Measurements from ENCODE around the gene GPR107.

GPR107 gene

DNA sequence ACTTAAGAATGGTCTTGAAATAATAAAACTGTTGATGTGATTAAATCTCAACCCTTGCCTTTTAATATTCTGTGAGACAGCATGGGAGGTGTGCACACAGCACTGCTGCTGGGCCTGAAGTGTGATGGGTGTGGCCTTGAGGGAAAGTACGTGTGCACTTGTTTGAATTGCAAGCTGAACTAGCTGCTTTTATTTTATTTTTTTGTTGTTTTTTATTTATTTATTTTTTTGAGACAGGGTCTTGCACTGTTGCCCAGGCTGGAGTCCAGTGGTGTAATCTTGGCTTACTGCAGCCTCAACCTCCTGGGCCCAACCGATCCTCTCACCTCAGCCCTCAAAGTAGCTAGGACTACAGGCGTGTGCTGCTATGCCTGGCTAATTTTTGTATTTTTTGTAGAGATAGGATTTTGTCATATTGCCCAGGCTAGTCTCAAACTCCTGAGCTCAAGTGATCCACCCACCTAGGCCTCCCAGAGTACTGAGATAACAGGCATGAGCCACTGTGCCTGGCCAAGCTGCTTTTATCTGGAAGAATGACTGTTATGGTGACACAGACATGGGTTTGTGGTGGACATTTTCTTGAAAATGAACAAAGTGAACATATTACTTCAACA is 58.9 kb downstream of the GPR107 start:
- DNase-seq = no peak

GRCh38 chr9:130114741-130115140 is 61.0 kb downstream of the GPR107 start:
- no peak for DNase-seq

DNA sequence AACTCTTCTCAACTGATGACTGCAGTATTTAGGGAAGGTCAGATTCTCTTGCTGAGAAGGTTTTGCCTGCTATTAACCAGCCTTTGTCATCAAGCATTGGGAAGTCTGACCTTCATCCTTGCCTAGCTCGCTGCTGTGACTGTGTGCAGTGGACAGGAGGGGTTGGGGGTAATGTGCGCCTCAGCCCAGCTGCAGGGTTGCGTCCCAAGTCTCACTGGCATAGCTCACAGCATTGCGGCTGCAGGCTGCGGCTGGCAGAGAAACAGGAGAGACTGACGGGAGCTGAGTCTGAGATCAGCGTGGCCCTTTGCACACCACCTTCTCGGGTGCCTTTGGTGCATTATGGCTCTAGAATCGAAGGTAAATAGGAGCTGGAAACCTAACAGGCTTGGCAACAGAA is 62.6 kb downstream of the GPR107 start:
- no peak for DNase-seq

DNA sequence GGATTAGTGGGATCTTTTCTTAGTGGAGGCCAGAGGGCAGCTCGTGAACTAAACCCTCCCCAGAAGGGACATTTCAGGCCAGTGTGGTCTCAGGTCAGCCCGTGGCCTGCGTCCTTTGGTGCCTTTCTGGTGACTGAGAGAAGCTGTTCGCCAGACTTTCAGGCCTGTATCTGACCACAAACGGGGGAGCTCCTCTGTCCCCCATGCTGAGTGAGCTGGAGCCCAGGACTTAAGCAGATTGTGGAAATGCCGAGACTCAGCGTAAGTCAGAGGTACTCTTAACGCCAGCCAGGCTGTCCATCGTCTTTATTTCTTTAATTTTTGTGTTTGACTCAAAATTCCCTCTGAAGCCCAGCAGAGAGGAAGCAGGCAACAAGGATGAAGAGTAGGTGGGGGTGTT is 63.7 kb downstream of the GPR107 start:
- no peak for DNase-seq

- DNase-seq = no peak
Measured at GRCh38 chr9:130117816-130118632, 64.3 kb downstream of the GPR107 start.

DNA sequence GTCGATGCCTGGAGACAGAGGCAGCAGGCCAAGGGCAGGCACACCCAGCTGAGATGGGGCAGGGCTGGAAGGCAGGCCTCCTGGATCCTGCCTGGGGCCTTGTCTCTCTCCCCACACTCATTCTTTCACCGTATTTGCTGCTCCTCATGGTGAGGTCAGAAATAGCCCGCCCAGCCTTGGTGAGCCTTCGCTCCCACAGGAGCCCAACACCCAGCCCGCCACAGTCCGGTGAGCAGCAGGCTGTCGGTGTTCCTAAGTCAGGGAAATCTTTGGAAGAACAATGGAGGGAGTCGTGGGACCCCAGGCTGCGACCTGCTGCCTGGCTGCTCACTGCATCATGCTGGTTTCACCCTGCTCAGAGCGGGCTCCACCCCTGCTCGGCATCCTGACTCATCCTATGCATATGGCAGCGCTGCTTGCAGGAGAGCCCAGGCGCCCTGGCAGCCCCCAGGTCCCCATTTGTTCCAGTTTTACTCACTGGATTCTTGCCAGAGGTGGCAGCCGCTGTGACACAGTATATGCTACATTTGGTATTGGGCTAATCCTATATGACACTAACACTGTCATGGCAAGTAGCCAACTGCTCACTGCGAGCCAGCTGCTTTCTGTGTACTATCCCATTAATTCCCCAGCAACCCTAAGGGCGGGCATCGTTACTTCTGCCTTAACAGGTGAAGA is 65.3 kb downstream of the GPR107 start:
- no peak for DNase-seq

GRCh38 chr9:130119519-130120298 is 66.0 kb downstream of the GPR107 start:
- no peak for DNase-seq

DNA sequence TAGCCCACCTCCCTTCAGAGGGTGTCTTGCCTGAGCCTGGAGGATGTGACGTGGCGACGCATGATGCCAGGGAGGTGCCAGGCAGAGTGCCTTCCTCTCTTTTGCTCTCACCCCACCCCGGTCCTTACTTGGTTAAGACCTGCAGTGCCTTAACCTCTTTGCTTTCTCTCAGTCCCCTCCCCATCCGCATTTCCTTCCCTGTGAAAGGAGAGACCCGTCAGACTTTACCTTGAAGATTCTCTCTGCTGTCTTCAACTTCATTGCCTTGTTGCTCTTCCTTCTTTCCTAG is 66.5 kb downstream of the GPR107 start:
- DNase-seq = no peak

- no peak for DNase-seq
Measured at GRCh38 chr9:130120832-130121231, 67.1 kb downstream of the GPR107 start.

DNA sequence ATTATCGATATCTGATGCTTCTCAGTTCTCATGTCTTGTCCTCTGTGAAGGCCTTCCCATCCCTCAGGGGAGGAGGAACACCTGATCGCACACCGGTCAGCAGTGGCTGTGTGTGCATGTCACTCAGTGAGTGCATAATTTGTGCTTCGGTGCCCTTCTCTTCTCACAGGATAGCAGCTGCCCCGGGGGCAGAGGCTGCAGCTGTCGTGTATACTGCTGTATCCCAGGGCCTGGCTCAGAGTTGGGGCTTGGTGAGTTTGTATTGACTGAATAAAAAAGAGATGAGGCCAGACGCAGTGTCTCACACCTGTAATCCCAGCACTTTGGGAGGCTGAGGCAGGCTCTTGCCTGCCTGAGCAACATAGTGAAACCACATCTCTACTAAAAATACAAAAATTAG is 68.8 kb downstream of the GPR107 start:
- DNase-seq = no peak

GRCh38 chr9:130124085-130124860 is 70.6 kb downstream of the GPR107 start:
- DNase-seq = no peak

- DNase-seq = no peak
Measured at GRCh38 chr9:130126721-130127433, 73.2 kb downstream of the GPR107 start.

DNA sequence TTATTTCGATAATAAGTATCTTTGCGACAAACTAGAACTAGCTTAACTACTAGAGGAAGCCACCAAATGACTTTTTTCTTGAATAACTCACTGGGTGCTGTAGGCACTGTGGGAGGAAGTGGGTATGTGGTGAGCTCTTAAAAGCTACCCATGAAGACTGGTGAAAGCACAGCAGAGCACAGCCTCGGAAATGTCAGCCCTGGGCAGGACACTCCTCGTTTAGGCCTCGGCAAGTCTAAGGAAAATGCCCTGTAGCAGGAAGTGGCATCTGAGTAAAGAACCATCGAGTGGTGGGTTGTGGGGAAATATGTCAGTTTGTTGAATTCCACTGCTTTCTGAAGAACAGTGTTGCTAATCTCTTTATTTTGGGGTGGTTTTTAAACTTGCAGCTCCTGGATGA is 74.5 kb downstream of the GPR107 start:
- no peak for DNase-seq

- DNase-seq = no peak
Measured at GRCh38 chr9:130128733-130129431, 75.2 kb downstream of the GPR107 start.

DNA sequence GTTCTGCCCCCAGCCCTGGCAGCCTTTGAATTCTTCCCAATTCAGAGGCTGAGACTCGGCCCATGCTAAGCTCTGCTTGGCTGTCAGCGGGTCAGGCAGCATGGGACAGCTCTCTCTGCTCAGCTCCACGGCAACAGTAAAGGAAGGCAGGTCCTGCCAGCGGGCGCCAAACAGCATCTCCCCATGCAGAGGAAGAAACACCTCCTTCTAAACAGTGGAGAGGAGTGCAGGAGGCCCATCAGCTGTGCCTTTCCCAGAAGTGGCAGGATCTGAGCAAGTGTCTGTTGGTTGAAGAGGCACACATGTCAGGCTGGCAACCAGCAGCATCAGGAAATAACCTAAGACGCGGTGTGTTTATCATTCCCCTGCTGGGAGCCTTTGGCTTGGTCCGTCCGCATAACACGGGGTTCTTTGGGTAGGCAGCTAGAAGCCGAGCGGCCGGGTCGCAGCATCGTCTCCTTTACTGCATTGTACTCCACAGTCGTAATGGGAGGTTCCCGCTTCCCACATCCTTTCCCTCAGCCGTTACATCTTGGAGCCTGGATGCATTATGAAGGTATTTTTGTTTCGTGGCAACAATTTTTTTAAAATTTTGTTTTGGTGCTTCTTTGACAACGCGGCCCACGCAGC is 75.8 kb downstream of the GPR107 start:
- peak; percentile 37 for DNase-seq

- no peak for DNase-seq
Measured at GRCh38 chr9:130132746-130133145, 79.0 kb downstream of the GPR107 start.

GRCh38 chr9:130137081-130137640 is 83.5 kb downstream of the GPR107 start:
- no peak for DNase-seq

- DNase-seq = no peak
Measured at GRCh38 chr9:130137641-130138081, 84.0 kb downstream of the GPR107 start.

- DNase-seq = no peak
Measured at GRCh38 chr9:130138171-130138653, 84.5 kb downstream of the GPR107 start.

DNA sequence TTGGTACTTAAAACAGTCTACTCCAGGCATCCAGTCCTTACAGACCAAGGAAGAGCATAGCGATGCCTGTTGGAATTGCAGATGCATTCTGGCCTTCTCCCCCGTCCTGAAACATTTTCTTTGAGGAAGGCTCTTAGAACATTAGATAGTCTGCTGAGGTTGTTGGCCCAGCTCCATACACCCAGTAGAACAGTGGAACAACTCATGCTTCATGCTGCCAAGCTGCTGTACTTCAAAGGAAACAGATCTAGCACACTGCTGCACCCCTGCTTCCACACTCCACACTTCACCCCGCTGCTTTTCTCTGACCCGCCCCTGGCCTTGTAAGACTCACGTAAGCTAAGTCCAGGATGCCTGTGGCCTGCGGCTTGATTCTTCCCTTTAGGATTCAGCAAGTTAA is 85.1 kb downstream of the GPR107 start:
- no peak for DNase-seq

All from NCI-H2227 treated with DMSO at 0.1 percent for 48 hours (cell line).